Endothelial cell of umbilical vein (primary cell): ENCODE data around the gene RPL5.

Experiments
- EZH2 ChIP-seq: IDR thresholded peaks from 2 replicates; pipeline ENCODE4 v1.6.1; 2012; ENCODE audit warnings: borderline replicate concordance, low read depth, mild to moderate bottlenecking, moderate library complexity, low read length, inconsistent platforms; ENCODE audit not compliant: severe bottlenecking
- GATA2 ChIP-seq: IDR thresholded peaks from 2 replicates; pipeline ENCODE4 v1.7.0; 2011; ENCODE audit warnings: low read depth, mild to moderate bottlenecking, moderate library complexity, mixed read lengths, low read length; ENCODE audit not compliant: insufficient read length, insufficient read depth
- JUN ChIP-seq: IDR thresholded peaks from 2 replicates; pipeline ENCODE4 v1.6.1; 2011; ENCODE audit warnings: borderline replicate concordance, low read depth; ENCODE audit not compliant: insufficient read length, insufficient read depth
- MYC ChIP-seq: IDR thresholded peaks from one replicate; pipeline ENCODE4 v1.6.1; 2011; ENCODE audit warnings: mild to moderate bottlenecking, low read depth, low read length
- POLR2A ChIP-seq: IDR thresholded peaks from 2 replicates; pipeline ENCODE4 v1.6.1; 2012; ENCODE audit warnings: low read depth, mild to moderate bottlenecking, control low read depth, low read length
- POLR2AphosphoS5 ChIP-seq: IDR thresholded peaks from 2 replicates; pipeline ENCODE4 v1.6.1; 2012; ENCODE audit warnings: low read depth, mild to moderate bottlenecking, control low read depth, low read length, moderate library complexity; ENCODE audit not compliant: insufficient read depth
- TF ChIP-seq, protein P1 (sequence below), 2 donors: IDR thresholded peaks; 1 replicate in 1 of 2; 2 replicates in 1 of 2; pipeline ENCODE4 v1.5.1; 2011; ENCODE audit warnings: low read length in 2 of 2, mild to moderate bottlenecking in 2 of 2, moderate library complexity in 2 of 2, control low read depth in 1 of 2, inconsistent platforms in 1 of 2, low read depth in 1 of 2; ENCODE audit not compliant: insufficient read depth in 1 of 2; ENCODE audit errors: extremely low read depth in 1 of 2
- TF ChIP-seq, protein P2 (sequence below): IDR thresholded peaks from 2 replicates; pipeline ENCODE4 v1.6.1; 2011; ENCODE audit not compliant: insufficient read depth, insufficient read length

DNA sequence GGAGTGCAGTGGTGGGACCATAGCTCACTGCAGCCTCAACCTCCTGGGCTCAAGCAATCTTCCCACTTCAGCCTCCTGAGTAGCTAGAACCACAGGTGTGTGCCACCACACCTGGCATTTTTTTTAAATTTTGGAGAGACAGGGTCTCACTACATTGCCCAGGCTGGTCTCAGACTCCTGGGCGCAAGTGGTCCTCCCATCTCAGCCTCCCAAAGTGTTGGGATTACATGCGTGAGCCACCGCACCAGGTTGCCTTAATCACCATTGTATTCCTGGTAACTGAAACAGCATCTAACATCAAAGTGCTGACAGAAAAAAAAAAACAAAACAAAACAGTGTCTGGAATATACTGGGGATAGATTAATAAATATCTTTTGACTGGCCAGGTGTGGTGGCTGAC lies 18.2 kb downstream of the RPL5 start:
- TF ChIP-seq, protein P1, sequence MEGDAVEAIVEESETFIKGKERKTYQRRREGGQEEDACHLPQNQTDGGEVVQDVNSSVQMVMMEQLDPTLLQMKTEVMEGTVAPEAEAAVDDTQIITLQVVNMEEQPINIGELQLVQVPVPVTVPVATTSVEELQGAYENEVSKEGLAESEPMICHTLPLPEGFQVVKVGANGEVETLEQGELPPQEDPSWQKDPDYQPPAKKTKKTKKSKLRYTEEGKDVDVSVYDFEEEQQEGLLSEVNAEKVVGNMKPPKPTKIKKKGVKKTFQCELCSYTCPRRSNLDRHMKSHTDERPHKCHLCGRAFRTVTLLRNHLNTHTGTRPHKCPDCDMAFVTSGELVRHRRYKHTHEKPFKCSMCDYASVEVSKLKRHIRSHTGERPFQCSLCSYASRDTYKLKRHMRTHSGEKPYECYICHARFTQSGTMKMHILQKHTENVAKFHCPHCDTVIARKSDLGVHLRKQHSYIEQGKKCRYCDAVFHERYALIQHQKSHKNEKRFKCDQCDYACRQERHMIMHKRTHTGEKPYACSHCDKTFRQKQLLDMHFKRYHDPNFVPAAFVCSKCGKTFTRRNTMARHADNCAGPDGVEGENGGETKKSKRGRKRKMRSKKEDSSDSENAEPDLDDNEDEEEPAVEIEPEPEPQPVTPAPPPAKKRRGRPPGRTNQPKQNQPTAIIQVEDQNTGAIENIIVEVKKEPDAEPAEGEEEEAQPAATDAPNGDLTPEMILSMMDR (IDR thresholded peaks at IDR 0.05; ENCODE audit: extremely low read depth in 1 of 2, insufficient read depth in 1 of 2, low read depth in 1 of 2, low read length in 2 of 2), result no peak
- TF ChIP-seq EZH2 (no peak), POLR2A (no peak), POLR2AphosphoS5 (no peak), MYC (no peak), JUN (no peak), GATA2 (no peak)
- TF ChIP-seq, protein P2, sequence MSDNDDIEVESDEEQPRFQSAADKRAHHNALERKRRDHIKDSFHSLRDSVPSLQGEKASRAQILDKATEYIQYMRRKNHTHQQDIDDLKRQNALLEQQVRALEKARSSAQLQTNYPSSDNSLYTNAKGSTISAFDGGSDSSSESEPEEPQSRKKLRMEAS, result no peak
